K562 (cell line): Measurements from ENCODE around the gene MARCKS. TPM values are rescaled to one million over a fixed set of nuclear protein-coding genes. Genes with fewer than 3 reads are reported as not detected.

Experiments
- ATAC-seq: fragments of 200-7000 bp; cut with Tn5 transposase; 3 replicates; pipeline ENCODE4 v1.9.1; 2020; ENCODE audit warnings: moderate library complexity
- BruUV-seq: library from RNA; stranded (reverse); fragments of 400-500 nt; replicated peaks from 2 replicates; lab custom pipeline; 2021; lab: Mats Ljungman, UMichigan
- CTCF ChIA-PET: fragments of 300-600 bp; formaldehyde crosslinking; extraction: SDS; loops from one replicate; lab custom pipeline; 2021; ENCODE audit warnings: low intra/inter-chr PET ratio; lab: Yijun Ruan, JAX
- POLR2A ChIA-PET: fragments of 300-600, 350-650 bp; sonication (Branson Sonifier 250); formaldehyde crosslinking; extraction: SDS; loops from one replicate; lab custom pipeline; 2021; ENCODE audit warnings: antibody characterized with exemption, inconsistent platforms; lab: Yijun Ruan, JAX
- DNase-seq, 4 experiments: peaks; one replicate each; pipeline versions ENCODE4 v3.0.0 to v3.0.0-alpha.2; 2011 to 2018; ENCODE audit warnings: low spot score in 3 of 4, mixed read lengths in 3 of 4; ENCODE audit errors: extremely low read depth in 1 of 4
- FAIRE-seq: peaks from 2 replicates; lab custom pipeline; 2011; peaks lifted over from hg19 to GRCh38; lab: Jason Lieb, UNC
- H2AFZ ChIP-seq: 2 replicates; pipeline ENCODE4 v1.6.0; 2011; ENCODE audit warnings: low read depth, low read length, control low read depth, inconsistent platforms
- H3K27ac ChIP-seq: fragments of 200-600 bp; 3 replicates; pipeline ENCODE4 v1.8.0; 2011; ENCODE audit warnings: low read depth, mild to moderate bottlenecking, control low read depth, inconsistent platforms, low read length, moderate library complexity, mixed read lengths; ENCODE audit errors: extremely low read depth
- H3K27me3 ChIP-seq, 2 experiments: fragments of 300-600 bp in 1 of 2; 2 replicates in 1 of 2; 3 replicates in 1 of 2; pipeline versions ENCODE4 v1.6.0 to v1.8.0; 2011; ENCODE audit warnings: inconsistent platforms in 2 of 2, low read length in 2 of 2, mild to moderate bottlenecking in 1 of 2, mixed read lengths in 1 of 2, moderate library complexity in 1 of 2; ENCODE audit not compliant: control insufficient read depth in 2 of 2, insufficient read depth in 2 of 2
- H3K36me3 ChIP-seq: fragments of 300-600 bp; 3 replicates; pipeline ENCODE4 v1.8.0; 2011; ENCODE audit warnings: mild to moderate bottlenecking, low read length, inconsistent platforms; ENCODE audit not compliant: control insufficient read depth, insufficient read depth
- H3K4me1 ChIP-seq, 2 experiments: fragments of 200-600 bp in 1 of 2; replicated peaks in 1 of 2; 2 replicates in 1 of 2; 3 replicates in 1 of 2; pipeline versions ENCODE4 v1.5.1 to v1.8.0; 2011; ENCODE audit warnings: inconsistent platforms in 2 of 2, low read length in 2 of 2, mild to moderate bottlenecking in 1 of 2, mixed read lengths in 1 of 2, moderate library complexity in 1 of 2; ENCODE audit not compliant: control insufficient read depth in 2 of 2, insufficient read depth in 2 of 2
- H3K4me2 ChIP-seq: 2 replicates; pipeline ENCODE4 v1.6.1; 2011; ENCODE audit warnings: low read length, control low read depth, inconsistent platforms, mixed read lengths; ENCODE audit not compliant: insufficient read depth
- H3K4me3 ChIP-seq: fragments of 200-600 bp; sonication (generic), shearing (Covaris generic); 2 replicates; pipeline ENCODE4 v1.5.1; 2016; ENCODE audit warnings: control low read depth, inconsistent platforms
- H3K79me2 ChIP-seq: fragments of 200-600 bp; 3 replicates; pipeline ENCODE4 v1.8.0; 2011; ENCODE audit warnings: low read length, inconsistent platforms; ENCODE audit not compliant: control insufficient read depth, insufficient read depth
- H3K9ac ChIP-seq, 2 experiments: 2 replicates each; pipeline versions ENCODE4 v1.6.0 to v1.6.1; 2011; ENCODE audit warnings: low read depth in 2 of 2, low read length in 2 of 2, control low read depth in 1 of 2, inconsistent platforms in 1 of 2, mild to moderate bottlenecking in 1 of 2, mixed read lengths in 1 of 2; ENCODE audit not compliant: insufficient read depth in 1 of 2
- H3K9me1 ChIP-seq: one replicate; pipeline ENCODE4 v1.6.0; 2011; ENCODE audit warnings: inconsistent platforms, mild to moderate bottlenecking, low read length, moderate library complexity; ENCODE audit not compliant: control insufficient read depth, insufficient read depth
- H3K9me3 ChIP-seq: replicated peaks from 2 replicates; pipeline ENCODE4 v1.5.1; 2011; ENCODE audit warnings: low read depth, low read length, inconsistent platforms; ENCODE audit not compliant: control insufficient read depth, insufficient read depth
- H4K20me1 ChIP-seq: replicated peaks from 2 replicates; pipeline ENCODE4 v1.6.1; 2011; ENCODE audit warnings: low read length, inconsistent platforms, mixed read lengths; ENCODE audit not compliant: control insufficient read depth, insufficient read depth
- BCOR ChIP-seq: fragments of 450-650 bp; IDR thresholded peaks from 2 replicates; pipeline ENCODE4 v1.6.1; 2016
- BDP1 ChIP-seq: IDR thresholded peaks from 3 replicates; pipeline ENCODE4 v1.6.1; 2011; ENCODE audit not compliant: insufficient read length, insufficient read depth
- C11orf30 ChIP-seq: fragments of 450-650 bp; IDR thresholded peaks from 2 replicates; pipeline ENCODE4 v1.6.1; 2016; ENCODE audit warnings: low read depth, mild to moderate bottlenecking
- CREB5 ChIP-seq: fragments of 250-450 bp; sonication (Bioruptor Pico); IDR thresholded peaks from 2 replicates; pipeline ENCODE4 v1.5.0; 2020; ENCODE audit warnings: mild to moderate bottlenecking
- CXXC5 ChIP-seq: fragments of 250-450 bp; sonication (Bioruptor Pico); IDR thresholded peaks from 2 replicates; pipeline ENCODE4 v1.8.0; 2022; ENCODE audit warnings: inconsistent platforms, mild to moderate bottlenecking, moderate library complexity
- GTF2B ChIP-seq: IDR thresholded peaks from 2 replicates; pipeline ENCODE4 v1.6.1; 2011; ENCODE audit not compliant: insufficient read length; ENCODE audit errors: extremely low read depth
- HCFC1 ChIP-seq: IDR thresholded peaks from 2 replicates; pipeline ENCODE4 v1.6.1; 2012; ENCODE audit warnings: low read depth, low read length, improper control_type of control experiment
- LEF1 ChIP-seq: fragments of 450-650 bp; IDR thresholded peaks from 2 replicates; pipeline ENCODE4 v1.6.1; 2016; ENCODE audit warnings: mild to moderate bottlenecking
- NCOA4 ChIP-seq: fragments of 450-650 bp; IDR thresholded peaks from 2 replicates; pipeline ENCODE4 v1.6.1; 2018; ENCODE audit warnings: mild to moderate bottlenecking; ENCODE audit not compliant: partially characterized antibody
- POLR2A ChIP-seq: fragments of 450-650 bp; conservative IDR thresholded peaks from 2 replicates; pipeline ENCODE4 v1.6.1; 2016
- RBM15 ChIP-seq: fragments of 200-400 bp; formaldehyde crosslinking; IDR thresholded peaks from 2 replicates; pipeline ENCODE4 v1.6.1; 2018; ENCODE audit warnings: mild to moderate bottlenecking, low read length, moderate library complexity; ENCODE audit not compliant: insufficient read depth
- SFPQ ChIP-seq: fragments of 200-400 bp; formaldehyde crosslinking; IDR thresholded peaks from 2 replicates; pipeline ENCODE4 v1.6.1; 2017; ENCODE audit warnings: mild to moderate bottlenecking, low read depth, low read length, moderate library complexity
- SRSF9 ChIP-seq: fragments of 200-400 bp; formaldehyde crosslinking; IDR thresholded peaks from 2 replicates; pipeline ENCODE4 v1.6.1; 2017; ENCODE audit warnings: low read depth, low read length, borderline replicate concordance
- U2AF1 ChIP-seq: fragments of 200-400 bp; formaldehyde crosslinking; optimal IDR thresholded peaks from 2 replicates; pipeline ENCODE3; 2017; ENCODE audit warnings: mild to moderate bottlenecking, low read depth, low read length, moderate library complexity
- WGBS: fragments of 100-300 bp; shearing (Covaris generic); methylation state at CpG from one replicate; pipeline ENCODE4 v1.1.6; 2016; ENCODE audit warnings: low coverage, mixed read lengths; ENCODE audit not compliant: insufficient coverage; ENCODE audit errors: missing lambda C conversion rate; 5-methylcytosine and 5-hydroxymethylcytosine counted together
- in situ Hi-C: fragments of 300-500 bp; cut with MboI; formaldehyde crosslinking; loops from 4 replicates; pipeline ENCODE4 v1.15.0; 2018; ENCODE audit warnings: inconsistent platforms, mixed read lengths
- intact Hi-C: fragments of 100-400 bp; cut with micrococcal nuclease; formaldehyde crosslinking; loops from 2 replicates; pipeline ENCODE4 v1.14.2; 2022
- polyA plus RNA-seq, 8 experiments: library from polyadenylated mRNA; depleted of rRNA in 4 of 8; stranded (reverse) in 5 of 8; unstranded in 3 of 8; fragments of >200 nt; fragmentation: Nextera tagmentation in 2 of 8; fragmentation: Illumina TruSeq in 1 of 8; extraction: Ambion mirVana in 2 of 8; extraction: Trizol in 1 of 8; gene quantifications; 2 replicates each; pipeline versions ENCODE4 v1.2.1 to v1.2.3, GENCODE V29; 2011 to 2014; ENCODE audit warnings: inconsistent platforms in 1 of 8, missing spikeins in 1 of 8
- total RNA-seq, 7 experiments: library from RNA; depleted of rRNA in 6 of 7; stranded (reverse); fragments of >200 nt in 6 of 7; fragmentation: Illumina TruSeq in 2 of 7; extraction: Trizol in 2 of 7; gene quantifications; 2 replicates each; pipeline versions ENCODE4 v1.2.1 to v1.2.3, GENCODE V29; 2011 to 2021; ENCODE audit warnings: low replicate concordance in 1 of 7

The MARCKS gene
- total and polyA plus RNA-seq, 9 of the 15 experiments (the other 6 are each of a cell fraction or from before 2014, with no cell fraction given): 0.15 to 2.7 (median 1.0) TPM

GRCh38 chr6:113870917-113871316 lies 13.8 kb downstream of the MARCKS start:
- in situ Hi-C loops: no loop called here
- ChIA-PET CTCF (no interaction called here), POLR2A (interaction anchor here (1.1 kb wide), 1 partner anchor 8 kb away, joined by 4 read pairs; no protein-coding TSS in a partner anchor)
- Histone ChIP-seq H3K36me3 (no peaks in the 10 kb centered on the region), H3K9me1 (no peaks in the 10 kb centered on the region), H3K27ac (no peak overlapping the region), H3K27me3 (no peaks in the 10 kb centered on the region), H3K79me2 (no peaks in the 10 kb centered on the region), H4K20me1 (no peaks in the 10 kb centered on the region), H3K4me3 (no peak overlapping the region), H3K9me3 (no peaks in the 10 kb centered on the region), H2AFZ (no peak overlapping the region), H3K9ac (no peak overlapping the region), H3K4me1 (no peaks in the 10 kb centered on the region), H3K4me2 (no peak overlapping the region)
- intact Hi-C loops: no loop called here
- ATAC-seq (no peak), DNase-seq (no peak), FAIRE-seq (no peak)
- BruUV-seq: no TSS peak
- WGBS: 15% methylated on average over 2 of the region's 2 CpGs
- TF ChIP-seq SRSF9 (no peak), CREB5 (no peak), LEF1 (no peak), NCOA4 (no peak), BCOR (no peak), RBM15 (no peak), U2AF1 (no peak), SFPQ (no peak), C11orf30 (no peak), POLR2A (no peak), GTF2B (no peak), BDP1 (no peak), CXXC5 (no peak), HCFC1 (no peak)
